22Rv1 (cell line): ENCODE measurements around the gene UBE3A.
"Not testable (repeated sequence)": the region's sequence is repeated elsewhere in the genome, so short reads cannot be mapped to it uniquely, and the experiment has no call there.

Experiments
- H3K27ac ChIP-seq: fragments of 450-650 bp; 2 replicates; pipeline ENCODE4 v1.5.1; 2017
- ZFX ChIP-seq: fragments of 450-650 bp; IDR thresholded peaks from 2 replicates; pipeline ENCODE4 v1.6.1; 2017; ENCODE audit warnings: antibody characterized with exemption, borderline replicate concordance
- TF ChIP-seq, protein P1 (sequence below): fragments of 450-650 bp; IDR thresholded peaks from 2 replicates; pipeline ENCODE4 v1.5.1; 2017; ENCODE audit warnings: mild to moderate bottlenecking

Gene UBE3A

GRCh38 chr15:25415707-25416106 lies 23.1 kb downstream of the UBE3A start:
- TF ChIP-seq, protein P1, sequence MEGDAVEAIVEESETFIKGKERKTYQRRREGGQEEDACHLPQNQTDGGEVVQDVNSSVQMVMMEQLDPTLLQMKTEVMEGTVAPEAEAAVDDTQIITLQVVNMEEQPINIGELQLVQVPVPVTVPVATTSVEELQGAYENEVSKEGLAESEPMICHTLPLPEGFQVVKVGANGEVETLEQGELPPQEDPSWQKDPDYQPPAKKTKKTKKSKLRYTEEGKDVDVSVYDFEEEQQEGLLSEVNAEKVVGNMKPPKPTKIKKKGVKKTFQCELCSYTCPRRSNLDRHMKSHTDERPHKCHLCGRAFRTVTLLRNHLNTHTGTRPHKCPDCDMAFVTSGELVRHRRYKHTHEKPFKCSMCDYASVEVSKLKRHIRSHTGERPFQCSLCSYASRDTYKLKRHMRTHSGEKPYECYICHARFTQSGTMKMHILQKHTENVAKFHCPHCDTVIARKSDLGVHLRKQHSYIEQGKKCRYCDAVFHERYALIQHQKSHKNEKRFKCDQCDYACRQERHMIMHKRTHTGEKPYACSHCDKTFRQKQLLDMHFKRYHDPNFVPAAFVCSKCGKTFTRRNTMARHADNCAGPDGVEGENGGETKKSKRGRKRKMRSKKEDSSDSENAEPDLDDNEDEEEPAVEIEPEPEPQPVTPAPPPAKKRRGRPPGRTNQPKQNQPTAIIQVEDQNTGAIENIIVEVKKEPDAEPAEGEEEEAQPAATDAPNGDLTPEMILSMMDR = no peak
- no peak for TF ChIP-seq ZFX
- H3K27ac ChIP-seq = no peak overlapping the region

GRCh38 chr15:25415217-25415616 lies 23.6 kb downstream of the UBE3A start:
- no peak for TF ChIP-seq ZFX
- TF ChIP-seq, protein P1 = no peak
- no peak overlapping the region for H3K27ac ChIP-seq

DNA sequence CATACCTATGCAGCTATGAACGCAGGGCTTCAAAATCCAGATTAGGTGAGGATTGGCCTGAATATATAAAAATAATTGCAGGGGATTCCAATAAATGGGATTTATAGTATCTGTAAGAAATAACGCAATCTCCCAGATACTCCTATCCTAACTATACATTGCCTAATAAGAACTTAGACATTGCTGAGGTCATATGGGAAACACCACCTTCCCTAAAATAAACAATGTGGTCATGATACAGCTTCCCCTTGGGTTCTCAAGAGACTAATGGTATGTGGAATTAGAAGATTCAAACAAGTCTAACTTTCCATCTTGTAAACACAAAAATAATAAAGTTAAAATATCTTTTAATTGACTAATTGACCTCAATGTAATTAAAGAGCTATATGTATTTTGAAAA lies 28.2 kb downstream of the UBE3A start:
- TF ChIP-seq, protein P1 = no peak
- TF ChIP-seq ZFX = no peak
- no peak overlapping the region for H3K27ac ChIP-seq

GRCh38 chr15:25409731-25410130 lies 29.1 kb downstream of the UBE3A start:
- H3K27ac ChIP-seq = not testable (repeated sequence)

- TF ChIP-seq, protein P1 = no peak
- TF ChIP-seq ZFX = no peak
- no peak overlapping the region for H3K27ac ChIP-seq
Observed at GRCh38 chr15:25408929-25409328, 29.9 kb downstream of the UBE3A start.

- no peak overlapping the region for H3K27ac ChIP-seq
- no peak for TF ChIP-seq ZFX
- TF ChIP-seq, protein P1 = no peak
Observed at GRCh38 chr15:25408428-25408827, 30.4 kb downstream of the UBE3A start.

DNA sequence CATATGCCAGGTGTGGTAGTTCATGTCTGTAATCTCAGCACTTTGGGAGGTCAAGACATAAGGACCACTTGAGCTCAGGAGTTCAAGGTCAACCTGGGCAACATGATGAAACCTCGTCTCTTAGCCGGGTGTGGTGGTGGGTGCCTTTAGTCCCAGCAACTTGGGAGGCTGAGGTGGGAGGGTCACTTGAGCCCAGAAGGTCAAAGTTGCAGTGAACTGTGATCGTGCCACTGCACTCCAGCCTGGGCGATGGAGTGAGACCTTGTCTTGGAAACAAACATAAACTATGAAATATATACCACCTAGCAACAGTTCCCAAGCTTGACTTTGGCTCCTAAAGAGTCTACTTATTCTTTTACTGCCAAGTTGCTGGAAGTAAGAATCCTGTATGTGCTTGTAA lies 30.9 kb downstream of the UBE3A start:
- H3K27ac ChIP-seq = no peak overlapping the region
- TF ChIP-seq ZFX = no peak

GRCh38 chr15:25406846-25407245 lies 32.0 kb downstream of the UBE3A start:
- H3K27ac ChIP-seq = no peak overlapping the region
- TF ChIP-seq ZFX = no peak
- TF ChIP-seq, protein P1 = no peak
